Measurements from ENCODE around the gene CABLES2.
"Not testable (repeated sequence)": the region's sequence is repeated elsewhere in the genome, so short reads cannot be mapped to it uniquely, and the experiment has no call there.

CABLES2 gene

DNA sequence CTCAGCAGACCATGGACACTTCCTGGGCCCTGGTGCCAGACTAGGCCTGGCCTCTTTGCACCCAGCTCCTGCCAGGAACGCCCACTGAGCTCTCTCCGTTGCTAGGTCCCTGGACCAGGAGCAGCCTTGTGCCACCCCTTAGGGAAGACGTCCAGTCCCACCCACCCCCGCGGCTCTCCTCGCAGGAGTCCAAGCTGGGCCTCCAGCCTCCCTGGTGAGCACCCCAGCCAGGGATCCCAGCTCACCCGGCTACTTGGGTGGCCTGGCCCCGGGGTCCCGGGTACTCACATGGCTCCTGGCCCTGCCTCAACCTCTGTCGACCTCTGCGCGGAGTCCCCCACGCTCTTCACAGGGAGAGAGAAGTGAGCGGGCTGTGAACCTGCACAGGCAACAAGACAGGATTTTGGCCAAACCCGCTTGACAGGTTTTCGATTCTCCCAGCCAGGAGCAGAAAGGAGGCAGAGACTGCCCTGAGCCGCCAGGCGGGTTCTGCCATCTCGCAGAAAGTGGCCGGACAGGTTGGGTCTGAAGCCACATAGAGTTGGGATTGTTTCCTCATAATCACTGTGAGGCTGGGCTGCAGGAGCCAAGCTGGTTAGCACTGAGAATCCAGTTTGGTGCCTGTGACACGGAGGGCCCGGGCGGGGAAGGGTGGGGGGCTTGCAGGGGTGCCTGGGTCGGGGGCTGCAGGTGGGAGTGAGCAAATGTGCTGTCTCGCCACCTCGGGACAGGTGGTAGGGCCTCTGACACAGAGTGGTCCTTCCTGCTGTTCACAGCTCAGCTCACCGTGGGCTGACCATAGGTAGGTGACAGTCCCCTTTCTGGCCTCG lies 20.3 kb upstream of the CABLES2 start, which contains the start of gene RBBP8NL:
RBBP8NL (minus strand) TSS at position 368 of the 830 bp plus-strand sequence. CDS start 7,892 bp downstream, outside the sequence.
- no peak for ATAC-seq
- no peak for TF ChIP-seq RARB (CRISPR knock-in tag; IDR thresholded peaks at IDR 0.05)
- TF ChIP-seq, protein P1, sequence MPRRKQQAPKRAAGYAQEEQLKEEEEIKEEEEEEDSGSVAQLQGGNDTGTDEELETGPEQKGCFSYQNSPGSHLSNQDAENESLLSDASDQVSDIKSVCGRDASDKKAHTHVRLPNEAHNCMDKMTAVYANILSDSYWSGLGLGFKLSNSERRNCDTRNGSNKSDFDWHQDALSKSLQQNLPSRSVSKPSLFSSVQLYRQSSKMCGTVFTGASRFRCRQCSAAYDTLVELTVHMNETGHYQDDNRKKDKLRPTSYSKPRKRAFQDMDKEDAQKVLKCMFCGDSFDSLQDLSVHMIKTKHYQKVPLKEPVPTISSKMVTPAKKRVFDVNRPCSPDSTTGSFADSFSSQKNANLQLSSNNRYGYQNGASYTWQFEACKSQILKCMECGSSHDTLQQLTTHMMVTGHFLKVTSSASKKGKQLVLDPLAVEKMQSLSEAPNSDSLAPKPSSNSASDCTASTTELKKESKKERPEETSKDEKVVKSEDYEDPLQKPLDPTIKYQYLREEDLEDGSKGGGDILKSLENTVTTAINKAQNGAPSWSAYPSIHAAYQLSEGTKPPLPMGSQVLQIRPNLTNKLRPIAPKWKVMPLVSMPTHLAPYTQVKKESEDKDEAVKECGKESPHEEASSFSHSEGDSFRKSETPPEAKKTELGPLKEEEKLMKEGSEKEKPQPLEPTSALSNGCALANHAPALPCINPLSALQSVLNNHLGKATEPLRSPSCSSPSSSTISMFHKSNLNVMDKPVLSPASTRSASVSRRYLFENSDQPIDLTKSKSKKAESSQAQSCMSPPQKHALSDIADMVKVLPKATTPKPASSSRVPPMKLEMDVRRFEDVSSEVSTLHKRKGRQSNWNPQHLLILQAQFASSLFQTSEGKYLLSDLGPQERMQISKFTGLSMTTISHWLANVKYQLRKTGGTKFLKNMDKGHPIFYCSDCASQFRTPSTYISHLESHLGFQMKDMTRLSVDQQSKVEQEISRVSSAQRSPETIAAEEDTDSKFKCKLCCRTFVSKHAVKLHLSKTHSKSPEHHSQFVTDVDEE (CRISPR knock-in tag; IDR thresholded peaks at IDR 0.05): no peak
- TF ChIP-seq CSDC2 (CRISPR knock-in tag; IDR thresholded peaks at IDR 0.05): no peak
- TF ChIP-seq ZFP3 (CRISPR knock-in tag; IDR thresholded peaks at IDR 0.05): no peak
- TF ChIP-seq OSR1 (CRISPR knock-in tag; IDR thresholded peaks at IDR 0.05): no peak
- TF ChIP-seq ISL1 (CRISPR knock-in tag; IDR thresholded peaks at IDR 0.05): no peak
- no peak for TF ChIP-seq ZC3H10 (CRISPR knock-in tag; IDR thresholded peaks at IDR 0.05)
- TF ChIP-seq SNAI2 (CRISPR knock-in tag; IDR thresholded peaks at IDR 0.05): no peak
- TF ChIP-seq, protein P2, sequence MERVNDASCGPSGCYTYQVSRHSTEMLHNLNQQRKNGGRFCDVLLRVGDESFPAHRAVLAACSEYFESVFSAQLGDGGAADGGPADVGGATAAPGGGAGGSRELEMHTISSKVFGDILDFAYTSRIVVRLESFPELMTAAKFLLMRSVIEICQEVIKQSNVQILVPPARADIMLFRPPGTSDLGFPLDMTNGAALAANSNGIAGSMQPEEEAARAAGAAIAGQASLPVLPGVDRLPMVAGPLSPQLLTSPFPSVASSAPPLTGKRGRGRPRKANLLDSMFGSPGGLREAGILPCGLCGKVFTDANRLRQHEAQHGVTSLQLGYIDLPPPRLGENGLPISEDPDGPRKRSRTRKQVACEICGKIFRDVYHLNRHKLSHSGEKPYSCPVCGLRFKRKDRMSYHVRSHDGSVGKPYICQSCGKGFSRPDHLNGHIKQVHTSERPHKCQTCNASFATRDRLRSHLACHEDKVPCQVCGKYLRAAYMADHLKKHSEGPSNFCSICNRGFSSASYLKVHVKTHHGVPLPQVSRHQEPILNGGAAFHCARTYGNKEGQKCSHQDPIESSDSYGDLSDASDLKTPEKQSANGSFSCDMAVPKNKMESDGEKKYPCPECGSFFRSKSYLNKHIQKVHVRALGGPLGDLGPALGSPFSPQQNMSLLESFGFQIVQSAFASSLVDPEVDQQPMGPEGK (CRISPR knock-in tag; IDR thresholded peaks at IDR 0.05; ENCODE audit: borderline replicate concordance): no peak
- no peak for TF ChIP-seq GLIS3 (CRISPR knock-in tag; IDR thresholded peaks at IDR 0.05)

DNA sequence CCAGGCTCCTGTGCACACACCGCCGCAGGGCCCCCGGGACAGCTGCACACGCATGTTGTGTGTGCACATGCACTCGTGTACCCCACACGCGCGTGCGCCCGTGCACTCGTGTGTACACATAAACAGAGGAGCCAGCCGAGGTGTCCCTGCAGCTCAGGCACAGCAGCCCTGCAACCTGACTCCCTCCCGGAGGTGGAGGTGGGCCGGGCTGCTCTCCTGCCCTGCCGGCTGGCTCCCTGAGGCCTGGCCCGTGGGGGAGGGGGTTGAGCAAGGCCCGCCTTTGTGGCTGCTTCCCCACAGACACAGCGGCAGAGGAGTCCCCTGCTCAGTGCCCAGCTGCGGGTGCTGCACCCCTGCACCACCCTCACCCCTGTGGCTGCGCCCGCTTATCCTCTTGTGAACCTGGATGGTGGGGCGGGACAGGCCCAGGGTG lies 19.6 kb upstream of the CABLES2 start:
- TF ChIP-seq ZFP3 (CRISPR knock-in tag; IDR thresholded peaks at IDR 0.05) (no peak), ZC3H10 (CRISPR knock-in tag; IDR thresholded peaks at IDR 0.05) (no peak), ZNF565 (CRISPR knock-in tag; conservative IDR thresholded peaks at IDR 0.05; ENCODE audit: low read depth) (no peak), ZFP30 (CRISPR knock-in tag; IDR thresholded peaks at IDR 0.05) (no peak), RARB (CRISPR knock-in tag; IDR thresholded peaks at IDR 0.05) (no peak)
- TF ChIP-seq, protein P3, sequence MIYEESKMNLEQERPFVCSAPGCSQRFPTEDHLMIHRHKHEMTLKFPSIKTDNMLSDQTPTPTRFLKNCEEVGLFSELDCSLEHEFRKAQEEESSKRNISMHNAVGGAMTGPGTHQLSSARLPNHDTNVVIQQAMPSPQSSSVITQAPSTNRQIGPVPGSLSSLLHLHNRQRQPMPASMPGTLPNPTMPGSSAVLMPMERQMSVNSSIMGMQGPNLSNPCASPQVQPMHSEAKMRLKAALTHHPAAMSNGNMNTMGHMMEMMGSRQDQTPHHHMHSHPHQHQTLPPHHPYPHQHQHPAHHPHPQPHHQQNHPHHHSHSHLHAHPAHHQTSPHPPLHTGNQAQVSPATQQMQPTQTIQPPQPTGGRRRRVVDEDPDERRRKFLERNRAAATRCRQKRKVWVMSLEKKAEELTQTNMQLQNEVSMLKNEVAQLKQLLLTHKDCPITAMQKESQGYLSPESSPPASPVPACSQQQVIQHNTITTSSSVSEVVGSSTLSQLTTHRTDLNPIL (CRISPR knock-in tag; IDR thresholded peaks at IDR 0.05; ENCODE audit: low read depth): no peak
- TF ChIP-seq, protein P4, sequence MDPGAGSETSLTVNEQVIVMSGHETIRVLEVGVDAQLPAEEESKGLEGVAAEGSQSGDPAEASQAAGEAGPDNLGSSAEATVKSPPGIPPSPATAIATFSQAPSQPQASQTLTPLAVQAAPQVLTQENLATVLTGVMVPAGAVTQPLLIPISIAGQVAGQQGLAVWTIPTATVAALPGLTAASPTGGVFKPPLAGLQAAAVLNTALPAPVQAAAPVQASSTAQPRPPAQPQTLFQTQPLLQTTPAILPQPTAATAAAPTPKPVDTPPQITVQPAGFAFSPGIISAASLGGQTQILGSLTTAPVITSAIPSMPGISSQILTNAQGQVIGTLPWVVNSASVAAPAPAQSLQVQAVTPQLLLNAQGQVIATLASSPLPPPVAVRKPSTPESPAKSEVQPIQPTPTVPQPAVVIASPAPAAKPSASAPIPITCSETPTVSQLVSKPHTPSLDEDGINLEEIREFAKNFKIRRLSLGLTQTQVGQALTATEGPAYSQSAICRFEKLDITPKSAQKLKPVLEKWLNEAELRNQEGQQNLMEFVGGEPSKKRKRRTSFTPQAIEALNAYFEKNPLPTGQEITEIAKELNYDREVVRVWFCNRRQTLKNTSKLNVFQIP (CRISPR knock-in tag; IDR thresholded peaks at IDR 0.05; ENCODE audit: borderline replicate concordance, low read depth): no peak
- TF ChIP-seq, protein P2 (CRISPR knock-in tag; IDR thresholded peaks at IDR 0.05; ENCODE audit: borderline replicate concordance): no peak
- ATAC-seq: no peak

DNA sequence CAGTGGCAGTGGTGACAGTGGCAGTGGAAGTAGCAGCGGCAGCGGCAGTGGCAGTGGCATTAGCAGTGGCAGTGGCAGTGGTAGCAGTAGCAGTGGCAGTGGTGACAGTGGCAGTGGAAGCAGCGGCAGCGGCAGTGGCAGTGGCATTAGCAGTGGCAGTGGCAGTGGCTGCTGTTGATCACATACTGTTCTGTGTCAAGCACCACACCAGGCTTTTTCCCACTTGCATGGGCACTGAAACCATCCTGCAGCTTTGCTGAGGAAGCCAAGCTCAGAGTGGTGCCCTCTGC lies 18.9 kb upstream of the CABLES2 start:
- ATAC-seq: not testable (repeated sequence)

DNA sequence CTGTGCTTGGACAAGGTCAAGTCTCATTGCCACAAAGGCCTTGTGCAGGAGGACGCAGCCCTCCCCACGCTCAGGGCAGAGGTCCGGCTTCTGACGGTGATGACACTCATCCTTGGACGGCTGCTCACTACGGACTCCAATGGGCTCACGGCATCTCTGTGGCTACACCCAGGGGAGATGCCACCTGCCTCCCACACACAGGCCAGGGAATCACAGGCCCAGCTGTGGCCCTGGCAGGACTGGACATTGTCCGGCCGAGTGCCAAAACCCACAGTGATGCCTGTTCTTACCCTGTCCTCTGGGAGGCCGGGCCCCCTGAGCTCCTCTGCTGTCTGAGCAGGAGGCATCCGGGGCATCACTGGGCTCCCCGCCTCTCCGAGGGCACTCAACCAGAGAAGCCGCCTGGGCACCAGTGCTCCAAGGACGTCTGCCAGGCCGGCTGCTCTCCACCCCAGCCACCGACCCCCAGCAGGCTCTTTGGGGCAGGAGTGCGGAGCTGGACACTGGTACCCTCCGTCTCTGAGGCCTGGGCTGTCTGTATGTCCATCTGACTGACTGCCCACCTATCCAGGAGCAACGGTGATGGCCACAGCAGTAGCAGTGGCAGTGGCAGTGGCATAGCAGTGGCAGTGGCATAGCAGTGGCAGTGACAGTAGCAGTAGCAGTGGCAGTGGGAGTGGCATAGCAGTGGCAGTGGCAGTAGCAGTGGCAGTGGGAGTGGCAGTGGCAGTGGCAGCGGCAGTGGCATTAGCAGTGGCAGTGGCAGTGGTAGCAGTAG lies 18.4 kb upstream of the CABLES2 start:
- ATAC-seq: no peak
- TF ChIP-seq ZNF8 (CRISPR knock-in tag; IDR thresholded peaks at IDR 0.05) (no peak), GLIS3 (CRISPR knock-in tag; IDR thresholded peaks at IDR 0.05) (no peak), ZFP30 (CRISPR knock-in tag; IDR thresholded peaks at IDR 0.05) (no peak), OSR1 (CRISPR knock-in tag; IDR thresholded peaks at IDR 0.05) (no peak), ESRRG (CRISPR knock-in tag; IDR thresholded peaks at IDR 0.05) (no peak), ZFP3 (CRISPR knock-in tag; IDR thresholded peaks at IDR 0.05) (no peak), SNAI2 (CRISPR knock-in tag; IDR thresholded peaks at IDR 0.05) (no peak)
- TF ChIP-seq, protein P1 (CRISPR knock-in tag; IDR thresholded peaks at IDR 0.05): no peak
- TF ChIP-seq, protein P2 (CRISPR knock-in tag; IDR thresholded peaks at IDR 0.05; ENCODE audit: borderline replicate concordance): no peak

All from SK-N-SH treated with all-trans-retinoic acid at 6 μM for 48 hours (cell line).